HFF-Myc (cell line): ENCODE data around the gene ING5.

Source experiments
- DNase-seq: peaks from one replicate; pipeline ENCODE4 v3.0.0-alpha.2; 2011; ENCODE audit warnings: low read depth; ENCODE audit errors: extremely low read depth
- H3K4me3 ChIP-seq: replicated peaks from 2 replicates; pipeline ENCODE4 v1.5.1; 2011; ENCODE audit warnings: low read depth, mild to moderate bottlenecking, control low read depth, low read length
- CTCF ChIP-seq: IDR thresholded peaks from 2 replicates; pipeline ENCODE4 v1.5.1; 2012; ENCODE audit warnings: mild to moderate bottlenecking, low read depth, low read length, control low read depth; ENCODE audit errors: missing control alignments

Gene ING5

GRCh38 chr2:241690202-241690717 lies 11.6 kb upstream of the ING5 start:
- H3K4me3 ChIP-seq: no peak overlapping the region
- no peak for DNase-seq
- no peak for TF ChIP-seq CTCF

- no peak for DNase-seq
- no peak overlapping the region for H3K4me3 ChIP-seq
- TF ChIP-seq CTCF: no peak
These were observed 9.4 kb upstream of the ING5 start for GRCh38 chr2:241692448-241692847.

GRCh38 chr2:241695651-241696050 lies 6.2 kb upstream of the ING5 start:
- H3K4me3 ChIP-seq: no peak overlapping the region
- no peak for DNase-seq
- no peak for TF ChIP-seq CTCF

- peak; percentile 71 for DNase-seq
- peak overlapping the region; percentile 56 for H3K4me3 ChIP-seq
- no peak for TF ChIP-seq CTCF
These were observed 765 bp upstream of the ING5 start for GRCh38 chr2:241701149-241701398.

GRCh38 chr2:241702155-241703031 lies 554 bp downstream of the ING5 start:
- TF ChIP-seq CTCF: peak; percentile 22
- no peak for DNase-seq
- peak overlapping the region; percentile 56 for H3K4me3 ChIP-seq

GRCh38 chr2:241703032-241703604 lies 1.3 kb downstream of the ING5 start:
- TF ChIP-seq CTCF: no peak
- peak overlapping the region; percentile 56 for H3K4me3 ChIP-seq
- DNase-seq: no peak
